PC-3 (cell line): ENCODE measurements around the gene FAXC. TPM values are rescaled to one million over a fixed set of nuclear protein-coding genes. Genes with fewer than 3 reads are reported as not detected.

ENCODE experiments used
- ATAC-seq: fragments of 200-7000 bp; cut with Tn5 transposase; 2 replicates; pipeline ENCODE4 v1.9.1; 2020; ENCODE audit warnings: mild to moderate bottlenecking, moderate library complexity
- BruUV-seq: library from RNA; stranded (reverse); fragments of 400-500 nt; replicated peaks from 2 replicates; lab custom pipeline; 2021; lab: Mats Ljungman, UMichigan
- CTCF ChIA-PET: fragments of 300-600 bp; sonication (Branson Sonifier 250); formaldehyde crosslinking; loops from one replicate; lab custom pipeline; 2022; ENCODE audit warnings: antibody characterized with exemption; lab: Charles Lee
- POLR2A ChIA-PET: fragments of 300-600 bp; sonication (Branson Sonifier 250); formaldehyde crosslinking; loops from one replicate; lab custom pipeline; 2022; ENCODE audit warnings: antibody characterized with exemption; ENCODE audit not compliant: unreplicated experiment; lab: Charles Lee
- DNase-seq: peaks from one replicate; pipeline ENCODE4 v3.0.0-alpha.2; 2015
- H2AFZ ChIP-seq: fragments of 300-600 bp; sonication (generic); 2 replicates; pipeline ENCODE4 v1.6.0; 2016; ENCODE audit warnings: antibody characterized with exemption, low read length
- H3F3A ChIP-seq: fragments of 300-600 bp; sonication (generic); one replicate; pipeline ENCODE4 v1.6.0; 2017; ENCODE audit warnings: antibody characterized with exemption, low read length, control low read depth, mild to moderate bottlenecking; ENCODE audit not compliant: unreplicated experiment
- H3K27ac ChIP-seq: fragments of 300-600 bp; sonication (generic); 2 replicates; pipeline ENCODE4 v1.5.1; 2016; ENCODE audit warnings: mild to moderate bottlenecking, low read length
- H3K27me3 ChIP-seq: fragments of 300-600 bp; sonication (generic); 2 replicates; pipeline ENCODE4 v1.6.1; 2016; ENCODE audit warnings: low read length, mixed read lengths
- H3K36me3 ChIP-seq: fragments of 300-600 bp; sonication (generic); 2 replicates; pipeline ENCODE4 v1.6.1; 2016; ENCODE audit warnings: low read depth, mixed run types, low read length, mixed read lengths
- H3K4me1 ChIP-seq: fragments of 300-600 bp; sonication (generic); 2 replicates; pipeline ENCODE4 v1.5.1; 2016; ENCODE audit warnings: low read length; ENCODE audit not compliant: insufficient read depth
- H3K4me2 ChIP-seq: fragments of 300-600 bp; sonication (generic); 2 replicates; pipeline ENCODE4 v1.6.0; 2016; ENCODE audit warnings: low read length
- H3K4me3 ChIP-seq: fragments of 300-600 bp; sonication (generic); 2 replicates; pipeline ENCODE4 v1.5.1; 2016; ENCODE audit warnings: mild to moderate bottlenecking, low read length, mixed read lengths
- H3K79me2 ChIP-seq: fragments of 300-600 bp; sonication (generic); 2 replicates; pipeline ENCODE4 v1.6.1; 2017; ENCODE audit warnings: low read length, mixed read lengths
- H3K9ac ChIP-seq: fragments of 300-600 bp; sonication (generic); 2 replicates; pipeline ENCODE4 v1.6.0; 2016; ENCODE audit warnings: mild to moderate bottlenecking, low read length
- H3K9me2 ChIP-seq: fragments of 300-600 bp; sonication (generic); replicated peaks from 2 replicates; pipeline ENCODE4 v1.6.1; 2016; ENCODE audit warnings: mixed run types, low read length, mixed read lengths
- H3K9me3 ChIP-seq: fragments of 300-600 bp; sonication (generic); 2 replicates; pipeline ENCODE4 v1.6.1; 2016; ENCODE audit warnings: low read length, mixed read lengths
- H4K20me1 ChIP-seq: fragments of 300-600 bp; sonication (generic); 2 replicates; pipeline ENCODE4 v1.6.1; 2016; ENCODE audit warnings: low read length, mixed read lengths
- EZH2 ChIP-seq: fragments of 300-600 bp; sonication (generic); IDR thresholded peaks from one replicate; pipeline ENCODE4 v1.6.1; 2017; ENCODE audit warnings: antibody characterized with exemption, mild to moderate bottlenecking, low read length; ENCODE audit not compliant: unreplicated experiment
- EZH2phosphoT487 ChIP-seq: fragments of 300-600 bp; sonication (generic); IDR thresholded peaks from 2 replicates; pipeline ENCODE4 v1.6.1; 2018; ENCODE audit warnings: mild to moderate bottlenecking, antibody characterized with exemption, low read length, borderline replicate concordance
- intact Hi-C: fragments of 100-400 bp; cut with micrococcal nuclease; formaldehyde crosslinking; loops from 2 replicates; pipeline ENCODE4 v1.9.0; 2023
- total RNA-seq: library from RNA; depleted of rRNA; stranded (reverse); fragments of >200 nt; gene quantifications from 2 replicates; pipeline ENCODE4 v1.2.3, GENCODE V29; 2014
- TF ChIP-seq, protein P1 (sequence below): fragments of 300-600 bp; sonication (generic); conservative IDR thresholded peaks from 2 replicates; pipeline ENCODE4 v1.5.1; 2017; ENCODE audit warnings: antibody characterized with exemption, low read depth, mild to moderate bottlenecking, low read length

FAXC gene
- total RNA-seq, 1 experiment from 2014 or later = 3.9 TPM

DNA sequence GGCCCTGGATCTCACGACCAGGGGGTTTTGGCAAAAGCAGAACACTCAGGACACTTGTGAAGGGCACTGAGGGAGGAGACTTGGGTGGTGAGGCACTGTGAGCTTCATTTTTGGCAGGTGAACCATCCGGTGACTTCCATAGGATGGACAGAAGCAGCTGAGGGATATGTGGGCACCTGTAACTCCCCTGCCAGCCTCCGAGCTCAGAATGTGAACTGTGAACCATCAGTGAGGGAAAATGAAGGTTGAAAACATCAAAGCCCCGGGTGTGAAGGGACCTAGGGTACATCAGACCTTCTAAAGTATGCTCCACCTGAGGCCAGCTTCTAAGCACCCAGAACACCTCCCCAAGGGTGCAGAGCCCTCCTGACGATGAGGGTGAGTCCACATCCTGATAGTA is 53.2 kb downstream of the FAXC start:
- ATAC-seq (no peak), DNase-seq (no peak)
- no peaks in the 10 kb centered on the region for H4K20me1 ChIP-seq
- H3K4me3 ChIP-seq = no peak overlapping the region
- POLR2A ChIA-PET = no interaction called here
- no TSS peak for BruUV-seq
- H3K27ac ChIP-seq = no peak overlapping the region
- H3F3A ChIP-seq = no peaks in the 10 kb centered on the region
- no peak overlapping the region for H3K9ac ChIP-seq
- H3K79me2 ChIP-seq = no peaks in the 10 kb centered on the region
- CTCF ChIA-PET = no interaction called here
- intact Hi-C loops = no loop called here
- H3K4me1 ChIP-seq = no peaks in the 10 kb centered on the region
- no peaks in the 10 kb centered on the region for H3K9me2 ChIP-seq
- no peaks in the 10 kb centered on the region for H3K36me3 ChIP-seq
- no peak for TF ChIP-seq EZH2phosphoT487
- TF ChIP-seq EZH2 = no peak
- TF ChIP-seq, protein P1, sequence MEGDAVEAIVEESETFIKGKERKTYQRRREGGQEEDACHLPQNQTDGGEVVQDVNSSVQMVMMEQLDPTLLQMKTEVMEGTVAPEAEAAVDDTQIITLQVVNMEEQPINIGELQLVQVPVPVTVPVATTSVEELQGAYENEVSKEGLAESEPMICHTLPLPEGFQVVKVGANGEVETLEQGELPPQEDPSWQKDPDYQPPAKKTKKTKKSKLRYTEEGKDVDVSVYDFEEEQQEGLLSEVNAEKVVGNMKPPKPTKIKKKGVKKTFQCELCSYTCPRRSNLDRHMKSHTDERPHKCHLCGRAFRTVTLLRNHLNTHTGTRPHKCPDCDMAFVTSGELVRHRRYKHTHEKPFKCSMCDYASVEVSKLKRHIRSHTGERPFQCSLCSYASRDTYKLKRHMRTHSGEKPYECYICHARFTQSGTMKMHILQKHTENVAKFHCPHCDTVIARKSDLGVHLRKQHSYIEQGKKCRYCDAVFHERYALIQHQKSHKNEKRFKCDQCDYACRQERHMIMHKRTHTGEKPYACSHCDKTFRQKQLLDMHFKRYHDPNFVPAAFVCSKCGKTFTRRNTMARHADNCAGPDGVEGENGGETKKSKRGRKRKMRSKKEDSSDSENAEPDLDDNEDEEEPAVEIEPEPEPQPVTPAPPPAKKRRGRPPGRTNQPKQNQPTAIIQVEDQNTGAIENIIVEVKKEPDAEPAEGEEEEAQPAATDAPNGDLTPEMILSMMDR = no peak
- H3K27me3 ChIP-seq = no peaks in the 10 kb centered on the region
- no peaks in the 10 kb centered on the region for H3K9me3 ChIP-seq
- no peak overlapping the region for H3K4me2 ChIP-seq
- no peak overlapping the region for H2AFZ ChIP-seq

DNA sequence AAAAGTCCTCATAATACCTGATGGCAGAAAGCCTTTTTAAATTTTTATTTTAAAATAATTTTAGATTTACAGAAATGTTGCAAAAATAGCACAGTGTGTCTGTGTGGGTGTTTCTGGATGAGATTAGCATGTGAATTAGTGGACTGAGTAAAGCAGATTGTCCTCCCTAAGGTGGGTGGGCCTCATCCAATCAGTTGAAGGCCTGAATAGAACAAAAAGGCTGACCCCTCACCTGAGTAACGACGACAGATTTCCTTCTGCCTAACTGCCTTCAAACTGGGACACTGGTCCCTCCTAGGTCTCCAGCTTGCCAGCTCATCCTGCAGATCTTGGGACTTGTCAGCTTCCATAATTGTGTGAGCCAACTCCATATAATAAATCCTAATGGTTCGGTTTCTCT is 54.2 kb downstream of the FAXC start:
- H3K9ac ChIP-seq = no peak overlapping the region
- no peak overlapping the region for H3K27ac ChIP-seq
- no peaks in the 10 kb centered on the region for H3K79me2 ChIP-seq
- no peak for DNase-seq
- ChIA-PET CTCF (no interaction called here), POLR2A (no interaction called here)
- H2AFZ ChIP-seq = no peak overlapping the region
- H3K4me1 ChIP-seq = no peaks in the 10 kb centered on the region
- no peak for ATAC-seq
- intact Hi-C loops = no loop called here
- no peaks in the 10 kb centered on the region for H3F3A ChIP-seq
- no peak overlapping the region for H3K4me2 ChIP-seq
- no TSS peak for BruUV-seq
- no peaks in the 10 kb centered on the region for H3K9me3 ChIP-seq
- no peaks in the 10 kb centered on the region for H3K27me3 ChIP-seq
- no peaks in the 10 kb centered on the region for H3K36me3 ChIP-seq
- H4K20me1 ChIP-seq = no peaks in the 10 kb centered on the region
- TF ChIP-seq EZH2phosphoT487 (no peak), EZH2 (no peak)
- TF ChIP-seq, protein P1 = no peak
- no peaks in the 10 kb centered on the region for H3K9me2 ChIP-seq
- no peak overlapping the region for H3K4me3 ChIP-seq

DNA sequence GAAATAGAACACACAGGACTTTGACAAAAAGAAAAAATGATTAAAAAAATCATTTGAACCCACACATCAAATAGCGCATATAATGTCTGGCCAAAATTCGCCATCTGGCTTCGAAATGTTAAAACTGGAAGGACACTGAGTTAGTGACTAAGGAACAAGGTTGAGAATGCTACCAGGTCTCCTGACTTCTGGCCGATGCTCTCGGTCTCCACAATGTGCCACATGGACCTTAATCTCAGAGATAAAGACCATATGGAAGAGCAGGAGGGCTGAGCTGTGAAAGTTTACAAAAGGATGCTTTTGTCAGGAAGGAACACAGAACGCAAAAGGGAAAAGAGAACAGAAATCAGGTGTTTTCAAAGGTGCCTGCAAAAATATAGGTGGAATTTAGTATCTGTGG is 54.7 kb downstream of the FAXC start:
- ATAC-seq = no peak

More for the DNA sequence above, 54.7 kb downstream of the FAXC start:
- no TSS peak for BruUV-seq
- POLR2A ChIA-PET = no interaction called here
- H3K9ac ChIP-seq = no peak overlapping the region
- no peaks in the 10 kb centered on the region for H3K27me3 ChIP-seq
- H3F3A ChIP-seq = no peaks in the 10 kb centered on the region
- CTCF ChIA-PET = no interaction called here
- H4K20me1 ChIP-seq = no peaks in the 10 kb centered on the region
- H3K9me3 ChIP-seq = no peaks in the 10 kb centered on the region
- no peaks in the 10 kb centered on the region for H3K9me2 ChIP-seq
- no peak for DNase-seq
- no peak overlapping the region for H3K4me3 ChIP-seq
- H2AFZ ChIP-seq = no peak overlapping the region
- no peak overlapping the region for H3K27ac ChIP-seq
- H3K4me2 ChIP-seq = no peak overlapping the region
- H3K79me2 ChIP-seq = no peaks in the 10 kb centered on the region
- H3K36me3 ChIP-seq = no peaks in the 10 kb centered on the region
- TF ChIP-seq EZH2phosphoT487 = no peak
- TF ChIP-seq, protein P1 = no peak
- H3K4me1 ChIP-seq = no peaks in the 10 kb centered on the region
- intact Hi-C loops = no loop called here
